Measurements from ENCODE around the gene DPF3. TPM values are rescaled to one million over a fixed set of nuclear protein-coding genes. Genes with fewer than 3 reads are reported as not detected.

Gene DPF3
- polyA plus RNA-seq, 3 donors from 2014 or later: 1.5 to 1.8 TPM; not detected in 1

- no peak for DNase-seq
- Mint-ChIP-seq H3K4me1 (peaks cover 29 to 38% of the 10 kb centered on the region in 2 donors), H3K4me3 (peak overlapping the region; percentile 92 to 97 (median 95)), H3K36me3 (no peaks in the 10 kb centered on the region), H3K27me3 (ENCODE audit: low read depth in 3 of 3) (peaks cover 15 to 35% (median 34%) of the 10 kb centered on the region in 3 donors), H3K27ac (peak overlapping the region in 1 of 6 donors; percentile 70), H3K9me3 (no peaks in the 10 kb centered on the region)
Measured at GRCh38 chr14:72894623-72895378, 900 bp upstream of the DPF3 start.

GRCh38 chr14:72894323-72894622 is 372 bp upstream of the DPF3 start:
- Mint-ChIP-seq H3K36me3 (no peaks in the 10 kb centered on the region), H3K4me3 (peak overlapping the region; percentile 92 to 97 (median 95)), H3K4me1 (peaks cover 29 to 38% of the 10 kb centered on the region in 2 donors), H3K9me3 (no peaks in the 10 kb centered on the region), H3K27me3 (ENCODE audit: low read depth in 3 of 3) (peaks cover 16 to 34% (median 34%) of the 10 kb centered on the region in 3 donors), H3K27ac (peak overlapping the region; percentile 42 to 81 (median 70))
- DNase-seq: no peak

- Mint-ChIP-seq H3K4me3 (peak overlapping the region; percentile 89 to 99 (median 96)), H3K27ac (peak overlapping the region in 4 of 6 donors; percentile 36 to 90 (median 69)), H3K9me3 (no peaks in the 10 kb centered on the region), H3K27me3 (ENCODE audit: low read depth in 3 of 3) (peaks cover 17 to 34% (median 31%) of the 10 kb centered on the region in 3 donors), H3K36me3 (no peaks in the 10 kb centered on the region), H3K4me1 (peaks cover 29 to 38% of the 10 kb centered on the region in 2 donors)
- DNase-seq: peak; percentile 16 to 31 (median 22)
Measured at GRCh38 chr14:72892879-72893635, 844 bp downstream of the DPF3 start.

- peak; percentile 9 to 22 (median 20) for DNase-seq
- Mint-ChIP-seq H3K4me1 (peaks cover 29 to 38% of the 10 kb centered on the region in 2 donors), H3K36me3 (no peaks in the 10 kb centered on the region), H3K27ac (peak overlapping the region in 5 of 6 donors; percentile 31 to 90 (median 46)), H3K9me3 (no peaks in the 10 kb centered on the region), H3K27me3 (ENCODE audit: low read depth in 3 of 3) (peaks cover 17 to 34% (median 31%) of the 10 kb centered on the region in 3 donors), H3K4me3 (peak overlapping the region; percentile 89 to 99 (median 96))
Measured at GRCh38 chr14:72892103-72892878, 1.6 kb downstream of the DPF3 start.

GRCh38 chr14:72891666-72892102 is 2.2 kb downstream of the DPF3 start:
- Mint-ChIP-seq H3K27ac (no peak overlapping the region), H3K4me3 (peak overlapping the region; percentile 89 to 99 (median 96)), H3K9me3 (no peaks in the 10 kb centered on the region), H3K27me3 (ENCODE audit: low read depth in 3 of 3) (peaks cover 17 to 29% (median 28%) of the 10 kb centered on the region in 3 donors), H3K4me1 (peaks cover 29 to 38% of the 10 kb centered on the region in 2 donors), H3K36me3 (no peaks in the 10 kb centered on the region)
- no peak for DNase-seq

GRCh38 chr14:72889366-72889765 is 4.5 kb downstream of the DPF3 start:
- Mint-ChIP-seq H3K4me1 (peaks cover 25 to 32% of the 10 kb centered on the region in 2 donors), H3K27ac (no peak overlapping the region), H3K36me3 (no peaks in the 10 kb centered on the region), H3K4me3 (no peak overlapping the region), H3K9me3 (no peaks in the 10 kb centered on the region), H3K27me3 (ENCODE audit: low read depth in 3 of 3) (peaks cover 13 to 21% (median 16%) of the 10 kb centered on the region in 3 donors)
- DNase-seq: no peak

- Mint-ChIP-seq H3K4me1 (peaks cover 24 to 32% of the 10 kb centered on the region in 2 donors), H3K4me3 (no peak overlapping the region), H3K27ac (no peak overlapping the region), H3K27me3 (ENCODE audit: low read depth in 3 of 3) (peaks cover 7 to 14% (median 11%) of the 10 kb centered on the region in 3 donors), H3K9me3 (no peaks in the 10 kb centered on the region), H3K36me3 (no peaks in the 10 kb centered on the region)
- no peak for DNase-seq
Measured at GRCh38 chr14:72888636-72889201, 5.2 kb downstream of the DPF3 start.

- H3K4me1 Mint-ChIP-seq: peaks cover 28 to 32% of the 10 kb centered on the region in 2 donors
- H3K27me3 Mint-ChIP-seq (ENCODE audit: low read depth in 3 of 3): peaks cover 7 to 14% (median 10%) of the 10 kb centered on the region in 3 donors
- DNase-seq: no peak
- H3K27ac Mint-ChIP-seq: no peak overlapping the region
- no peaks in the 10 kb centered on the region for H3K9me3 Mint-ChIP-seq
- H3K36me3 Mint-ChIP-seq: no peaks in the 10 kb centered on the region
- H3K4me3 Mint-ChIP-seq: no peak overlapping the region
Measured at GRCh38 chr14:72888192-72888591, 5.7 kb downstream of the DPF3 start.

- Mint-ChIP-seq H3K4me1 (peaks cover 28 to 32% of the 10 kb centered on the region in 2 donors), H3K36me3 (no peaks in the 10 kb centered on the region), H3K9me3 (no peaks in the 10 kb centered on the region), H3K27me3 (ENCODE audit: low read depth in 3 of 3) (peaks cover 7 to 11% (median 11%) of the 10 kb centered on the region in 3 donors), H3K4me3 (no peak overlapping the region), H3K27ac (no peak overlapping the region)
- no peak for DNase-seq
Measured at GRCh38 chr14:72887514-72887913, 6.4 kb downstream of the DPF3 start.

GRCh38 chr14:72884386-72884785 is 9.5 kb downstream of the DPF3 start:
- no peak overlapping the region for H3K27ac Mint-ChIP-seq
- H3K36me3 Mint-ChIP-seq: peaks cover 0 to 19% (median 0%) of the 10 kb centered on the region in 3 donors
- DNase-seq: no peak
- peaks cover 23 to 38% of the 10 kb centered on the region in 2 donors for H3K4me1 Mint-ChIP-seq
- no peak overlapping the region for H3K4me3 Mint-ChIP-seq
- peaks cover 0 to 12% (median 2%) of the 10 kb centered on the region in 3 donors for H3K27me3 Mint-ChIP-seq (ENCODE audit: low read depth in 3 of 3)
- H3K9me3 Mint-ChIP-seq: no peaks in the 10 kb centered on the region

GRCh38 chr14:72883961-72884360 is 9.9 kb downstream of the DPF3 start:
- peak overlapping the region in 4 of 5 donors; percentile 3 to 51 (median 36) for H3K4me3 Mint-ChIP-seq
- H3K36me3 Mint-ChIP-seq: peaks cover 0 to 19% (median 0%) of the 10 kb centered on the region in 3 donors
- peaks cover 24 to 40% of the 10 kb centered on the region in 2 donors for H3K4me1 Mint-ChIP-seq
- H3K27me3 Mint-ChIP-seq (ENCODE audit: low read depth in 3 of 3): peaks cover 0 to 11% (median 2%) of the 10 kb centered on the region in 3 donors
- no peaks in the 10 kb centered on the region for H3K9me3 Mint-ChIP-seq
- H3K27ac Mint-ChIP-seq: peak overlapping the region in 1 of 6 donors; percentile 51
- peak; percentile 12 to 29 (median 22) for DNase-seq

- peaks cover 0 to 19% (median 0%) of the 10 kb centered on the region in 3 donors for H3K36me3 Mint-ChIP-seq
- H3K4me1 Mint-ChIP-seq: peaks cover 24 to 40% of the 10 kb centered on the region in 2 donors
- DNase-seq: no peak
- no peak overlapping the region for H3K27ac Mint-ChIP-seq
- H3K27me3 Mint-ChIP-seq (ENCODE audit: low read depth in 3 of 3): peaks cover 0 to 11% (median 2%) of the 10 kb centered on the region in 3 donors
- no peak overlapping the region for H3K4me3 Mint-ChIP-seq
- no peaks in the 10 kb centered on the region for H3K9me3 Mint-ChIP-seq
Measured at GRCh38 chr14:72883109-72883508, 10.8 kb downstream of the DPF3 start.

GRCh38 chr14:72882463-72882862 is 11.4 kb downstream of the DPF3 start:
- Mint-ChIP-seq H3K27me3 (ENCODE audit: low read depth in 3 of 3) (peaks cover 0 to 11% (median 2%) of the 10 kb centered on the region in 3 donors), H3K36me3 (peaks cover 0 to 19% (median 3%) of the 10 kb centered on the region in 3 donors), H3K9me3 (no peaks in the 10 kb centered on the region), H3K4me1 (peaks cover 24 to 40% of the 10 kb centered on the region in 2 donors), H3K4me3 (no peak overlapping the region), H3K27ac (no peak overlapping the region)
- DNase-seq: no peak

Data from immature natural killer cell (primary cell).